AG04450 (cell line): ENCODE results near the gene AFF3. TPM values are rescaled to one million over a fixed set of nuclear protein-coding genes. Genes with fewer than 3 reads are reported as not detected.

Source experiments
- CTCF ChIA-PET: fragments of 300-600, 350-600 bp; formaldehyde crosslinking; extraction: SDS; loops from one replicate; lab custom pipeline; 2022; ENCODE audit warnings: antibody characterized with exemption, inconsistent platforms; lab: Charles Lee
- POLR2A ChIA-PET: fragments of 350-600 bp; formaldehyde crosslinking; extraction: SDS; loops from one replicate; lab custom pipeline; 2021; ENCODE audit warnings: antibody characterized with exemption, inconsistent platforms; lab: Yijun Ruan, JAX
- DNase-seq: peaks from one replicate; pipeline ENCODE4 v3.0.0-alpha.2; 2011; ENCODE audit warnings: low read depth, low spot score
- H3K27ac ChIP-seq: one replicate; pipeline ENCODE4 v1.5.1; 2012; ENCODE audit warnings: low read depth, low read length, control low read depth
- H3K27me3 ChIP-seq: one replicate; pipeline ENCODE4 v1.6.0; 2012; ENCODE audit warnings: low read length; ENCODE audit not compliant: control insufficient read depth, insufficient read depth
- H3K4me3 ChIP-seq: 2 replicates; pipeline ENCODE4 v1.5.1; 2011; ENCODE audit warnings: mild to moderate bottlenecking, low read depth, low read length, control low read depth
- H3K9me3 ChIP-seq: 2 replicates; pipeline ENCODE4 v1.5.1; 2012; ENCODE audit warnings: low read length; ENCODE audit not compliant: control insufficient read depth, insufficient read depth
- CTCF ChIP-seq: IDR thresholded peaks from 2 replicates; pipeline ENCODE4 v1.5.1; 2011; ENCODE audit warnings: low read depth, low read length, control low read depth, inconsistent platforms
- polyA plus RNA-seq: library from polyadenylated mRNA; depleted of rRNA; stranded (reverse); fragments of >200 nt; gene quantifications from 2 replicates; pipeline ENCODE4 v1.2.3, GENCODE V29; 2011

Gene AFF3
- polyA plus RNA-seq, 1 experiment = 17.9 TPM

- no peak for TF ChIP-seq CTCF
- no peak overlapping the region for H3K27ac ChIP-seq
- H3K9me3 ChIP-seq = no peaks in the 10 kb centered on the region; the same call in 1 of the 2 replicates
- DNase-seq = no peak
- peaks cover 5% of the 10 kb centered on the region for H3K27me3 ChIP-seq
- ChIA-PET CTCF (no interaction called here), POLR2A (no interaction called here)
- H3K4me3 ChIP-seq = no peak overlapping the region
Observed at GRCh38 chr2:100148883-100149282, 6.5 kb upstream of the AFF3 start.

GRCh38 chr2:100146657-100146960 is 4.2 kb upstream of the AFF3 start:
- Histone ChIP-seq H3K9me3 (no peaks in the 10 kb centered on the region; the same call in 1 of the 2 replicates), H3K4me3 (no peak overlapping the region), H3K27ac (no peak overlapping the region), H3K27me3 (peaks cover 5% of the 10 kb centered on the region)
- CTCF ChIA-PET = no interaction called here
- no peak for TF ChIP-seq CTCF
- no peak for DNase-seq
- POLR2A ChIA-PET = no interaction called here

GRCh38 chr2:100145893-100146656 is 3.7 kb upstream of the AFF3 start:
- no peak overlapping the region for H3K27ac ChIP-seq
- no peak for DNase-seq
- peaks cover 5% of the 10 kb centered on the region for H3K27me3 ChIP-seq
- TF ChIP-seq CTCF = no peak
- ChIA-PET CTCF (no interaction called here), POLR2A (no interaction called here)
- no peaks in the 10 kb centered on the region; the same call in 1 of the 2 replicates for H3K9me3 ChIP-seq
- H3K4me3 ChIP-seq = no peak overlapping the region

- ChIA-PET POLR2A (no interaction called here), CTCF (no interaction called here)
- Histone ChIP-seq H3K27ac (no peak overlapping the region), H3K4me3 (no peak overlapping the region), H3K9me3 (no peaks in the 10 kb centered on the region; the same call in 1 of the 2 replicates), H3K27me3 (peaks cover 5% of the 10 kb centered on the region)
- TF ChIP-seq CTCF = no peak
- DNase-seq = no peak
Observed at GRCh38 chr2:100143286-100143685, 896 bp upstream of the AFF3 start.

- Histone ChIP-seq H3K4me3 (no peak overlapping the region), H3K9me3 (no peaks in the 10 kb centered on the region; the same call in 1 of the 2 replicates), H3K27ac (no peak overlapping the region), H3K27me3 (peaks cover 9% of the 10 kb centered on the region)
- no peak for DNase-seq
- no peak for TF ChIP-seq CTCF
- ChIA-PET POLR2A (no interaction called here), CTCF (no interaction called here)
Observed at GRCh38 chr2:100141906-100142305, 484 bp downstream of the AFF3 start.
